ENCODE data around the gene MZT2B.
"Not testable (repeated sequence)": the region's sequence is repeated elsewhere in the genome, so short reads cannot be mapped to it uniquely, and the experiment has no call there.

MZT2B gene

GRCh38 chr2:130169896-130170295 lies 12.2 kb upstream of the MZT2B start:
- DNase-seq (ENCODE audit: low read depth in 1 of 2, low spot score in 1 of 2): no peak

GRCh38 chr2:130174866-130175265 lies 7.2 kb upstream of the MZT2B start:
- DNase-seq (ENCODE audit: low read depth in 1 of 2, low spot score in 1 of 2): not testable (repeated sequence)

GRCh38 chr2:130180404-130181324 lies 1.4 kb upstream of the MZT2B start:
- DNase-seq (ENCODE audit: low read depth in 1 of 2, low spot score in 1 of 2): not testable (repeated sequence)

GRCh38 chr2:130181325-130181879 lies 660 bp upstream of the MZT2B start, which contains the start of gene SMPD4:
Gene SMPD4 (minus strand): TSS chr2:130181602. CDS start chr2:130176592, 5,010 bp downstream.
- DNase-seq (ENCODE audit: low read depth in 1 of 2, low spot score in 1 of 2): peak; percentile 96 to 97

- not testable (repeated sequence) for DNase-seq (ENCODE audit: low read depth in 1 of 2, low spot score in 1 of 2)
Observed at GRCh38 chr2:130182826-130183511, 907 bp downstream of the MZT2B start.

- DNase-seq (ENCODE audit: low read depth in 1 of 2, low spot score in 1 of 2): no peak
Observed at GRCh38 chr2:130183512-130184373, 1.7 kb downstream of the MZT2B start.

- no peak for DNase-seq (ENCODE audit: low read depth in 1 of 2, low spot score in 1 of 2)
Observed at GRCh38 chr2:130185436-130185835, 3.4 kb downstream of the MZT2B start.

GRCh38 chr2:130185896-130186295 lies 3.8 kb downstream of the MZT2B start:
- no peak for DNase-seq (ENCODE audit: low read depth in 1 of 2, low spot score in 1 of 2)

GRCh38 chr2:130186391-130186790 lies 4.3 kb downstream of the MZT2B start:
- DNase-seq (ENCODE audit: low read depth in 1 of 2, low spot score in 1 of 2): no peak

- no peak for DNase-seq (ENCODE audit: low read depth in 1 of 2, low spot score in 1 of 2)
Observed at GRCh38 chr2:130187268-130187667, 5.2 kb downstream of the MZT2B start.

GRCh38 chr2:130187859-130188792 lies 6.1 kb downstream of the MZT2B start:
- not testable (repeated sequence) for DNase-seq (ENCODE audit: low read depth in 1 of 2, low spot score in 1 of 2)

- DNase-seq (ENCODE audit: low read depth in 1 of 2, low spot score in 1 of 2): not testable (repeated sequence)
Observed at GRCh38 chr2:130188958-130189357, 6.9 kb downstream of the MZT2B start.

GRCh38 chr2:130190237-130190636 lies 8.2 kb downstream of the MZT2B start:
- DNase-seq (ENCODE audit: low read depth in 1 of 2, low spot score in 1 of 2): no peak

GRCh38 chr2:130191319-130191718 lies 9.3 kb downstream of the MZT2B start:
- not testable (repeated sequence) for DNase-seq (ENCODE audit: low read depth in 1 of 2, low spot score in 1 of 2)

- DNase-seq (ENCODE audit: low read depth in 1 of 2, low spot score in 1 of 2): not testable (repeated sequence)
Observed at GRCh38 chr2:130192451-130192850, 10.4 kb downstream of the MZT2B start.

GRCh38 chr2:130193824-130194223 lies 11.8 kb downstream of the MZT2B start:
- DNase-seq (ENCODE audit: low read depth in 1 of 2, low spot score in 1 of 2): not testable (repeated sequence)

- DNase-seq (ENCODE audit: low read depth in 1 of 2, low spot score in 1 of 2): not testable (repeated sequence)
Observed at GRCh38 chr2:130195089-130195635, 13.1 kb downstream of the MZT2B start.

- DNase-seq (ENCODE audit: low read depth in 1 of 2, low spot score in 1 of 2): not testable (repeated sequence)
Observed at GRCh38 chr2:130196052-130196451, 14.0 kb downstream of the MZT2B start.

- no peak for DNase-seq (ENCODE audit: low read depth in 1 of 2, low spot score in 1 of 2)
Observed at GRCh38 chr2:130198343-130198742, 16.3 kb downstream of the MZT2B start, which contains the start of gene TUBA3E. Gene TUBA3E (minus strand): TSS chr2:130198439. CDS start chr2:130198360, 79 bp downstream.
